KOPT-K1 (cell line): ENCODE data around the gene ERBB4.
"Not testable (repeated sequence)": the region's sequence is repeated elsewhere in the genome, so short reads cannot be mapped to it uniquely, and the experiment has no call there.

Experiments
- H3K27ac ChIP-seq: fragments of 200-600 bp; sonication (generic); 2 replicates; pipeline ENCODE4 v1.5.1; 2016; ENCODE audit warnings: antibody characterized with exemption, mild to moderate bottlenecking, low read depth, low read length; ENCODE audit not compliant: poor library complexity, severe bottlenecking
- H3K36me3 ChIP-seq: fragments of 200-600 bp; sonication (generic); 2 replicates; pipeline ENCODE4 v1.5.1; 2017; ENCODE audit warnings: antibody characterized with exemption, mild to moderate bottlenecking, low read length, moderate library complexity; ENCODE audit not compliant: insufficient read depth
- H3K9me3 ChIP-seq: fragments of 200-600 bp; sonication (generic); 2 replicates; pipeline ENCODE4 v1.5.1; 2017; ENCODE audit warnings: antibody characterized with exemption, low read length, mild to moderate bottlenecking; ENCODE audit not compliant: insufficient read depth, poor library complexity, severe bottlenecking

ERBB4 gene

DNA sequence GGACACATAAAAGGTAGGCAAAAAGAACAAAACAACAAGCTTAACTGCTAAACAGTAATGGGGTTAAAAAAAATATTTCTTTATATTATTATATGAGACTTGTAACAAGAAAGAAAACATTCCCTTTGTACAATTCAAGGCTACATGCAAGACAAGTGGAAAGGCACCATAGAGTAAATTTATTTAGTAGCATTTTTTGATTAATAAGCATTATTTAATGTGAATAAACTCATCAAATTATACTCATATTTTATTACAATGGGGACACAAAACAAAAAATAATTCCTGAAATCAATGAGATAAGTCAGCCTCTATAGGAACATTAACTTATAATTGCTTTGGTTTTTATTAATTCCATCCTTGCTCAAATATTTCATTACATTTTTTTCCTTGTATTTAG lies 809.2 kb downstream of the ERBB4 start:
- H3K36me3 ChIP-seq, result no peaks in the 10 kb centered on the region
- H3K27ac ChIP-seq, result no peak overlapping the region
- no peaks in the 10 kb centered on the region for H3K9me3 ChIP-seq

GRCh38 chr2:211724933-211725332 lies 813.7 kb downstream of the ERBB4 start:
- no peak overlapping the region for H3K27ac ChIP-seq
- no peaks in the 10 kb centered on the region for H3K36me3 ChIP-seq
- H3K9me3 ChIP-seq, result no peaks in the 10 kb centered on the region

- Histone ChIP-seq H3K9me3 (no peaks in the 10 kb centered on the region), H3K27ac (no peak overlapping the region), H3K36me3 (no peaks in the 10 kb centered on the region)
Measured at GRCh38 chr2:211723398-211723797, 815.2 kb downstream of the ERBB4 start.

- no peaks in the 10 kb centered on the region for H3K9me3 ChIP-seq
- no peak overlapping the region for H3K27ac ChIP-seq
- no peaks in the 10 kb centered on the region for H3K36me3 ChIP-seq
Measured at GRCh38 chr2:211722928-211723327, 815.7 kb downstream of the ERBB4 start.

DNA sequence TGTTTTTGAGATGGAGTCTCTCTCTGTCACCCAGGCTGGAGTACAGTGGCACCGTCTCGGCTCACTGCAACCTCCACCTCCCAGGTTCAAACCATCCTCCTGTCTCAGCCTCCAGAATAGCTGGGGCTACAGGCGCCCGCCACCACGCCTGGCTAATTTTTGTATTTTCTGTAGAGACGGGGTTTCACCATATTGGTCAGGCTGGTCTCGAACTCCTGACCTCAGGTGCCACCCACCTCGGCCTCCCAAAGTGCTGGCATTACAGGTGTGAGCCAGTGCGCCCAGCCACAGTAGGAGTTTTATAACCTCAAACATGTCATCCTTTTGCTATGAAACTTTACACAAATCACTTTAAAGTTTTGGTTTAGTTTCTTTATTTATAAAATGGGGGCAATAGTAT lies 816.7 kb downstream of the ERBB4 start:
- not testable (repeated sequence) for H3K9me3 ChIP-seq, H3K27ac ChIP-seq, H3K36me3 ChIP-seq

DNA sequence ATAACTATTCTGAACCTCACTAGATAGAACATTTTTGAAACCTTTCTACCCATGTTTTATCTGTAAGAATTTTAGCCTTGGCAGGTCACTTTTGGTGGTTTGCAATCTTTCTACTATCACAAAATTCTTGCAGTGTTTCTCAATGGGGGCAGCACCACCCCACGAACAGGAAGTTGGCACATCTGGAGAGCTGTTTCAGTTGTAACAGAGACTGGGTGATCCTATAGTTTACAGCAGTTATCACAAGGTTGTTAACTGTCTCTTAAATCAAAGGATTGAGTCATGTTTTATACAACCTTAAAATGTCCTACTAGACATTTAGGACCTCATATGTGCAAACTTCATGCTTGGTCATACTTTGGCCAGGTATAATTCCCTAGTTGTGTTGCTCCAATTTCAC lies 829.2 kb downstream of the ERBB4 start:
- no peak overlapping the region for H3K27ac ChIP-seq
- no peaks in the 10 kb centered on the region for H3K9me3 ChIP-seq
- no peaks in the 10 kb centered on the region for H3K36me3 ChIP-seq

- no peak overlapping the region for H3K27ac ChIP-seq
- no peaks in the 10 kb centered on the region for H3K36me3 ChIP-seq
- no peaks in the 10 kb centered on the region for H3K9me3 ChIP-seq
Measured at GRCh38 chr2:211692689-211693088, 845.9 kb downstream of the ERBB4 start.

DNA sequence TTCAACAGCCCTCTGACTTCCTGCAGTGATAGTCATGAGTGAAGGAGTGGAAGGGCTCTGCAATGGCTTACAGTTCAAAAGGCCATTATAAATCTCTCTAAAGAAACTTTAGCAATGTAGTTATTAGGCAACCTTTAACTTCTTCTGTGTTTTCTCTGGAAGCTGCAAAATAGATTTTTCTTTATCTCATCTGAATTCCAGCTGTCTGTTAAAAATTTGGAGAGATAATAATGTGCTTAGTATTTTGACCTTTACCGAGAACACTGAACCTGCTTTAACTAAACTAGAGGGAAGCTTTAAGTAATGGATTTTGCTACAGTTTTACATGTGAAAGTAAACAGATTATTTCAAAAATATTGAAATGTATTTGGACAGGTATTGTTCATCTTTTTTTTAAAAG lies 847.9 kb downstream of the ERBB4 start:
- H3K27ac ChIP-seq, result no peak overlapping the region
- no peaks in the 10 kb centered on the region for H3K9me3 ChIP-seq

DNA sequence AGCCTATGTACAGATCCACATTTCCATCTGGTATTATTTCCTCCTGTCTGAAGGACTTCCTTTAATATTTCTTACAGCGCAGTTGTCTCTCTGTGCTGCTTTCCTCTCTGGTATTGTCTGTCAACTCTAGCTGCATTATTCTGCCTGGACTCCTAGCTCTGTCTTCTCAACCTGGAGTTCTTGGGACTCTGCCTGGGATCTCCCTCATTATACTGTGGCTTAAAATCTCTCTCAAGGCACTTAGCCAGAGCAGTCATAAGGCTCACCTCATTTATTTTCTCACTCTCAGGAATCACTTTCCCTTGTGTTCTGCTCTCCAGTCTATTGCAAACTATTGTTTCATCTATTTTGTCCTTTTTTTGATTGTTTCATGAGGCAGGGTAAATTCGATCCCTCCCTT lies 850.4 kb downstream of the ERBB4 start:
- no peak overlapping the region for H3K27ac ChIP-seq
- peaks cover 6% of the 10 kb centered on the region for H3K9me3 ChIP-seq
- H3K36me3 ChIP-seq, result no peaks in the 10 kb centered on the region

More for the DNA sequence above, 847.9 kb downstream of the ERBB4 start:
- H3K36me3 ChIP-seq, result no peaks in the 10 kb centered on the region

- no peaks in the 10 kb centered on the region for H3K36me3 ChIP-seq
- H3K27ac ChIP-seq, result no peak overlapping the region
- H3K9me3 ChIP-seq, result no peaks in the 10 kb centered on the region
Measured at GRCh38 chr2:211674715-211675114, 863.9 kb downstream of the ERBB4 start.

DNA sequence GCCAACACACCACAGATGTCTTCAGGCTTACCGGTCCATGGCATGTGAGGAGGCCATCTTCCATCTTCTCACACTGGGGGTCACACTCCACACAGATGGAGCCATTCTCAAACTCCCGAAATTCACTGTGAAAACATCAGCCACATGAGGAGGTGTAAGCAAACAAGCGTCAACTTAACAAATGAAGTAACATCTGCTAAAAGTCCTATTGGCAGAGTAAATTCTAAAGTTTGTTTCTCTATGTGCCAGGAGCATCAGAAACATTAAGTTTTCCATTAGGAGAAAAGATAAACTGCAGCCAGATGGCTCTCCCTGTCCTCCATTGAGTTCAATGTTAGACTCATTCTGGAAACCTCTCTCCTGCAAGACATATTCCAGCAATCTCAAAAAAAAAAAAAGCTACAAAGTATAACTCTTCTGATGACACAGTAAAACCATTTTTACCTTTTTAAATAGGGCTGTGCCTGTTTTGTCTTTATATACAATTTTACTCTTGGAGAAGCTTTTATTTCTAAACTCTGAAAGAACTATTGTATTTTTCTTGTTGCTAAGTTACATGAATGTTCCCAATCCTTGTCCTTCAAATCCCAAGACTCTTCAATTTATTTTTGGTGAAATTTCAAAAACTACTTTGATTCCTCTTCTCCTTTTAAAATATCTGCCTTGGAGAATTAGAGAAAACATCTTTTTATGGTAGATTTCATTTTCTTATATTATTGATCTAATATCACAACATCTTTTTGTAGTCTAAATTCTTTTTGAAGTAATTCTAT lies 865.3 kb downstream of the ERBB4 start:
- Histone ChIP-seq H3K27ac (no peak overlapping the region), H3K36me3 (no peaks in the 10 kb centered on the region), H3K9me3 (no peaks in the 10 kb centered on the region)

DNA sequence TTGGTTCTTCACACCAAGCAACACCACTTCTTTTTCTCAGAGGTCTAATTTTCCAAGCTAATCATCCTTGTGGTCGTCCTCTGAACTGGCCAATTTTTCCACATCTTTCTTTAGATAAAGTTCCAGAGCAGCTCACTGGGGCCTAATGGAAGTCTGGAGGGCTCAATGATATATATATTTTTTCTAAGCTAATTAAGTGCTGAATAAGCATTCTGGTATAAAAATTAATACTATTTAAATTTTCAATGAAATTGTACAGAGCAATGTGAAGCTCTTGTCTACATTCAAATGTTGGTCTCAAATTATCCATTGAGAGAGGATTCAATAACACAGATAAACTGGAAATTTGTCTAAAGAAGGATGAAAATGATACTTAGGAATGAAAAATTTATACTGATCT lies 866.6 kb downstream of the ERBB4 start:
- Histone ChIP-seq H3K36me3 (no peaks in the 10 kb centered on the region), H3K27ac (no peak overlapping the region), H3K9me3 (no peaks in the 10 kb centered on the region)

GRCh38 chr2:211665299-211665698 lies 873.3 kb downstream of the ERBB4 start:
- Histone ChIP-seq H3K27ac (no peak overlapping the region), H3K36me3 (no peaks in the 10 kb centered on the region), H3K9me3 (no peaks in the 10 kb centered on the region)

- Histone ChIP-seq H3K36me3 (no peaks in the 10 kb centered on the region), H3K27ac (no peak overlapping the region), H3K9me3 (no peaks in the 10 kb centered on the region)
Measured at GRCh38 chr2:211664321-211664720, 874.3 kb downstream of the ERBB4 start.

DNA sequence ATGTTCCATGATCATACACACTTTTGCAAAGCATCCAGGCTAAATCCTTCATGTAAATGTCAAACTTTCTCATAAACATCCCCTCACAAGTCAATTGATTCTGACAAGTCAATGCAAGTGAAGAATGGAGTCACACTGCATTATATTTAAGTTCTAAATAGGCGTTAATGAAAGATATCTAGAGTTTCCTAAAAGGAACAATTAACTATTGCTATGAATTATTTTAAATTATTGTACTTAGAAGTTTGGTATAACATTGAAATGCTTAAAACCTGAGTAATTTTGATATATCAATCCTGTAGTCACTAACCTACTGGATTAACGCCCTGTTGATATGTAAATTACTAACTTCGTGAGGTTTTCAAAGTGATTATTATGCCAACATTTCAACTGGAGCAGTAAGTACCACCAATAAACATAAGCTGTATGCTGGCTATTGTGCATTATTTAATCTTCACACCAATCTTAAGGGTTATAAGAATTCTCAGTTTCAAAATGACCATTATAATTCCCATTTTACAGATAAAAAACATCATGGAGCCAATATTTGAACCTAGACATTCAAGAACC lies 884.3 kb downstream of the ERBB4 start:
- Histone ChIP-seq H3K36me3 (no peaks in the 10 kb centered on the region), H3K9me3 (no peaks in the 10 kb centered on the region), H3K27ac (no peak overlapping the region)

DNA sequence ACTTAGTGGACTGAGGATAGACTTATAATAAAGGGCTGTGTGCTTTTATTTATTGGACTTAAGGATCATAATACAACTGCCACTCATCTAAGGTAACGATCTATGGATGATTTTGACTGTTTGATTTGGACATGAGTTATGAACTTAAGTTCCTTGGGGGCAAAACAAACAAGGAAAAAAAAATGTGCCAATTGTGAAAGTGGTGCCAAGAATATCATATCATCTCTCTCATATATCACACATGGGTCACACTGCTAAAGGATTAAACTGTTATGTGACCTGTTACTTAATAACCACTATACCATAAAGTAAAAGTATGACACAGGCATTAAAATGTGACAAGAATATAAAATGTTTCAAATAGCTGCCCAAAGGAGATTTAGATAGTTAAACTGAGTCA lies 886.3 kb downstream of the ERBB4 start:
- Histone ChIP-seq H3K9me3 (no peaks in the 10 kb centered on the region), H3K36me3 (no peaks in the 10 kb centered on the region), H3K27ac (no peak overlapping the region)
